ENCODE data around the gene HOXD11. TPM values are rescaled to one million over a fixed set of nuclear protein-coding genes. Genes with fewer than 3 reads are reported as not detected.

The HOXD11 gene
- total and polyA plus RNA-seq, 2 experiments from 2014 or later: 28.4 to 30.0 TPM

DNA sequence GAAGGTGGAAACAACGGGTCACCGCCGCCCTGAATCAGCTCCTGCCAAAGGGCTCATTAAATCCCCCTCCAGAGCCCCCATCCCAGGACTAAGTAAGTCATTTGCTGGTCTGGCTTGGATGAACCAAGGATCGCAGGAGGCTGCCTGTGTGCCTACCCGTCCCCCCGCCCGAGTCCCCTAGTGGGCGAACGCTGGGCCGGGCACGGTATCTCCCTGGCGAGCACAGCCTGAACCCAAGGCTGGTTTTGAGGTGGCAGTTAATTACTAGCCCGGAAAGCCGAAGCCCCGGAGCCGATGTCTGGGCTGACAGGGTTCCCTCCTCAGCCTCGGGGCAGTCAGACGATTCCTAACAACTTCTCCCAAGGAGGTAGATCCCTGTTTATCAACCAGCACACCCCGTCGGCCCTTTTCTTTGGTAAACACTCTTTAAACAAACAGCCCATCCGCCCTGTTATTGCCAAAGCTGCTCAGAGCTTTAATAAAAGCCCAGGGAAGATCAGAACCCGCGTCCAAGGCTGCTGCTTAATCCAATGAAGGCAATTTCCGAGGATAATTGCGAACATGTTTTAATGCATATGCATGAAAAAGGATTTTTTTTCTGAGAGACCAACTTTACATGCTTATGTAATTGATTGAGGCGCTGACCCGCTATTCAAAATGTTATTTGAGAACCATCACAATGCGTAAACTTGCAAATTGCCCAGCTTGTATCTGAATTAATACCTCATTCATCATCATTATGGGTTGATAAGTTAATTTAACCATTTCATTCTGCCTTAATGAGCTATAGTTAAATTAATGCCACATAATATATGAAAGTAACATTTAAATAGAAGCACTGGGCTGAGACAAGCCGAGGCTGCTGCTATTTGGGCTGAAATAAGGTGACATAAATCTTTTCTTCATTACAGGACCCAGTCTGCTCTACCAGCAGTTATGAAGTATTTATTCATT is 33.9 kb upstream of the HOXD11 start:
- Histone ChIP-seq H3K27me3 (replicated peaks; ENCODE audit: insufficient read depth) (peaks cover 86% of the 10 kb centered on the region), H4K20me1 (ENCODE audit: insufficient read depth) (no peaks in the 10 kb centered on the region), H3K4me3 (no peak overlapping the region), H3K4me2 (ENCODE audit: unreplicated experiment) (no peak overlapping the region), H3K9ac (no peak overlapping the region), H3K9me3 (ENCODE audit: low read depth) (no peaks in the 10 kb centered on the region), H3K4me1 (ENCODE audit: insufficient read depth) (no peaks in the 10 kb centered on the region), H3K79me2 (ENCODE audit: insufficient read depth) (no peaks in the 10 kb centered on the region), H3K27ac (no peak overlapping the region), H3F3A (ENCODE audit: insufficient read depth) (no peaks in the 10 kb centered on the region), H3K36me3 (ENCODE audit: low read depth) (no peaks in the 10 kb centered on the region), H3K9me2 (ENCODE audit: insufficient read depth) (no peaks in the 10 kb centered on the region), H2AFZ (no peak overlapping the region)
- no peak for DNase-seq
- in situ Hi-C loops (cut with MboI): loop anchor here (10.0 kb wide), 1 partner anchor 708 kb away; no protein-coding TSS in a partner anchor
- TF ChIP-seq EZH2phosphoT487 (IDR thresholded peaks at IDR 0.05; ENCODE audit: insufficient read depth, low read depth) (0 out of 2 replicates have a peak, but pooled peaks have one; percentile 57), EZH2 (IDR thresholded peaks at IDR 0.05; ENCODE audit: insufficient read depth, poor library complexity, severe bottlenecking) (peak; percentile 89)
- 20 to 22% methylated on average over 29 of the region's 29 CpGs for WGBS, 2 experiments (ENCODE audit: low coverage in 1 of 2, low lambda C conversion rate in 2 of 2, missing lambda C conversion rate in 2 of 2)

DNA sequence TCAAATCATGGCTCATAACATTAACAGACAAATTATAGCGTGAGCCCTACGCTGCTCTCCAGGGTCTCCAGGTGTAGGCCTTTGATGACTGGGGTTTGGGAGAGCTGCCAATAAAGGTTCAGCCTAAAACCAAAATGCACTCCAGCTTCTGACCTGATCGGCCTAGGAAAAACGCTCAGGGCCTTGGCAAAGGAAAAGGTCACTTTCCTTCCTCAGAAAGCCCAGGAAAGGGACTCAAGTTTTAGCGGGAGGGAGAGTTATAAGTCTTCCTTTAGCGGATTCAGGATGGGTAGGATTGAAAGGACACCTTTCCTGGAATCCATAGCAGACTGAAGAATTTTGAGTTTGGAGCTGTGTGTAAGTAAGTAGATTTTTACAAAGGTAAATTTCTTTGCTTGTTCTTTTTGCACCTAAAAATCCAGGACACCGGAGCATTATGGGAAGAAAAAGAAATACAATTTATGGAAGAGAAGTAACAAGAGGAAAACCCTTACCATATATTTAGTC is 32.1 kb upstream of the HOXD11 start:
- DNase-seq: no peak
- H3K9me2 ChIP-seq (ENCODE audit: insufficient read depth): no peaks in the 10 kb centered on the region
- WGBS, 2 experiments (ENCODE audit: low coverage in 1 of 2, low lambda C conversion rate in 2 of 2, missing lambda C conversion rate in 2 of 2): 75 to 84% methylated on average over 7 of the region's 7 CpGs
- H3K27me3 ChIP-seq (replicated peaks; ENCODE audit: insufficient read depth): peaks cover 88% of the 10 kb centered on the region
- H3K36me3 ChIP-seq (ENCODE audit: low read depth): no peaks in the 10 kb centered on the region
- H3K4me2 ChIP-seq (ENCODE audit: unreplicated experiment): no peak overlapping the region
- H3K79me2 ChIP-seq (ENCODE audit: insufficient read depth): no peaks in the 10 kb centered on the region
- H3K4me1 ChIP-seq (ENCODE audit: insufficient read depth): no peaks in the 10 kb centered on the region
- H2AFZ ChIP-seq: no peak overlapping the region
- no peak overlapping the region for H3K27ac ChIP-seq
- TF ChIP-seq EZH2 (IDR thresholded peaks at IDR 0.05; ENCODE audit: insufficient read depth, poor library complexity, severe bottlenecking): no peak
- no peak for TF ChIP-seq EZH2phosphoT487 (IDR thresholded peaks at IDR 0.05; ENCODE audit: insufficient read depth, low read depth)
- H3K9me3 ChIP-seq (ENCODE audit: low read depth): no peaks in the 10 kb centered on the region
- no peaks in the 10 kb centered on the region for H3F3A ChIP-seq (ENCODE audit: insufficient read depth)
- H3K9ac ChIP-seq: no peak overlapping the region
- H3K4me3 ChIP-seq: no peak overlapping the region
- H4K20me1 ChIP-seq (ENCODE audit: insufficient read depth): no peaks in the 10 kb centered on the region
- in situ Hi-C loops (cut with MboI): loop anchor here (5.0 to 10.0 kb wide), 2 partner anchors 388 to 710 kb away; no protein-coding TSS in a partner anchor

DNA sequence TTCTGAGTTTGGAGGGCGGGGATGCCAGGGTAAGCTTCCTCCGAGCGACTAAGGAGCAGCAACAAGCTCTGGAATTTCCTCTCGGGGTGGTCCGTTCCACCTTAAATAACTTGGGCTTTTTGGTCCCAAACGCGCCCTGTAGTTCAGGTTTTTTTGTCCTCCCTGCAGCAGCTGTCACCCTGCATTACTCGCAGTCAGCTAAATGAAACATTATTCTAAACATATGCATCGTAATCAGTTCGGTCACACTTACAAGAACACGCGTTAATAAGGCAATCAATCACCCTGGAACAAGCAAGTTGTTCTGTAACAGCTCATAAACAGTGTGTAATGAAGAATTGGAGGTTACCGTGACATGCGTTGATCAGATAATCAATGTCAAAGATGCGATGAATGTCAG is 31.6 kb upstream of the HOXD11 start:
- H3K4me2 ChIP-seq (ENCODE audit: unreplicated experiment): no peak overlapping the region

DNA sequence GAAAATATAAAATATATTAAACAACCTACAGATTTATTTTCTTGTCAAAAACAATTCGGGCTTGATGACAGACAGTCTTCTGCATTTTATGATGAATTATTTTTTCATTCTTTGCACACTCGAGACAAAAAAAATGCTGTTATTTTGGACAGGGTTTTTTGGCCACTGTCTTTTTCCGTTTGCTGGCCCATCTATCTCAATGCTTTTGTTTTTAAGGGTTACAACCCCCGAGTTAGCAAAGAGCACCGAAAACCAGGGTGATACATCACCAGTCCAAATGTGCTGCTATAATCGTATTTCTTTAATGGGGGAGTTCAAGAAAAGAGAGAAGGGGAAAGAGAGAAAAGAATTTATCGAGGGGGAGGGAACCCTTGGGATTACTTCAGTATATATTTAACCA is 31.0 kb upstream of the HOXD11 start:
- H3K4me1 ChIP-seq (ENCODE audit: insufficient read depth): no peaks in the 10 kb centered on the region
- in situ Hi-C loops (cut with MboI): loop anchor here (5.0 to 10.0 kb wide), 2 partner anchors 389 to 711 kb away; no protein-coding TSS in a partner anchor
- no peaks in the 10 kb centered on the region for H3K36me3 ChIP-seq (ENCODE audit: low read depth)
- H4K20me1 ChIP-seq (ENCODE audit: insufficient read depth): no peaks in the 10 kb centered on the region
- TF ChIP-seq EZH2 (IDR thresholded peaks at IDR 0.05; ENCODE audit: insufficient read depth, poor library complexity, severe bottlenecking) (no peak), EZH2phosphoT487 (IDR thresholded peaks at IDR 0.05; ENCODE audit: insufficient read depth, low read depth) (0 out of 2 replicates have a peak, but pooled peaks have one; percentile 4)
- no peak overlapping the region for H3K4me2 ChIP-seq (ENCODE audit: unreplicated experiment)
- peaks cover 89% of the 10 kb centered on the region for H3K27me3 ChIP-seq (replicated peaks; ENCODE audit: insufficient read depth)
- H3K9ac ChIP-seq: no peak overlapping the region
- no peak overlapping the region for H2AFZ ChIP-seq
- H3K9me2 ChIP-seq (ENCODE audit: insufficient read depth): no peaks in the 10 kb centered on the region
- no peak overlapping the region for H3K27ac ChIP-seq
- H3K9me3 ChIP-seq (ENCODE audit: low read depth): no peaks in the 10 kb centered on the region
- DNase-seq: no peak
- H3K4me3 ChIP-seq: no peak overlapping the region
- no peaks in the 10 kb centered on the region for H3F3A ChIP-seq (ENCODE audit: insufficient read depth)
- WGBS, 2 experiments (ENCODE audit: low coverage in 1 of 2, low lambda C conversion rate in 2 of 2, missing lambda C conversion rate in 2 of 2): 5% methylated on average over 7 of the region's 7 CpGs
- H3K79me2 ChIP-seq (ENCODE audit: insufficient read depth): no peaks in the 10 kb centered on the region

More for the DNA sequence above, 31.6 kb upstream of the HOXD11 start:
- no peaks in the 10 kb centered on the region for H3K9me2 ChIP-seq (ENCODE audit: insufficient read depth)
- no peak overlapping the region for H2AFZ ChIP-seq
- H3K4me1 ChIP-seq (ENCODE audit: insufficient read depth): no peaks in the 10 kb centered on the region
- H3K9me3 ChIP-seq (ENCODE audit: low read depth): no peaks in the 10 kb centered on the region
- no peak overlapping the region for H3K9ac ChIP-seq
- no peak overlapping the region for H3K27ac ChIP-seq
- H4K20me1 ChIP-seq (ENCODE audit: insufficient read depth): no peaks in the 10 kb centered on the region
- no peak overlapping the region for H3K4me3 ChIP-seq
- in situ Hi-C loops (cut with MboI): loop anchor here (5.0 to 10.0 kb wide), 2 partner anchors 388 to 711 kb away; no protein-coding TSS in a partner anchor
- 40 to 42% methylated on average over 15 of the region's 15 CpGs for WGBS, 2 experiments (ENCODE audit: low coverage in 1 of 2, low lambda C conversion rate in 2 of 2, missing lambda C conversion rate in 2 of 2)
- peaks cover 88% of the 10 kb centered on the region for H3K27me3 ChIP-seq (replicated peaks; ENCODE audit: insufficient read depth)
- no peaks in the 10 kb centered on the region for H3F3A ChIP-seq (ENCODE audit: insufficient read depth)
- no peaks in the 10 kb centered on the region for H3K36me3 ChIP-seq (ENCODE audit: low read depth)
- TF ChIP-seq EZH2 (IDR thresholded peaks at IDR 0.05; ENCODE audit: insufficient read depth, poor library complexity, severe bottlenecking): no peak
- 0 out of 2 replicates have a peak, but pooled peaks have one; percentile 12 for TF ChIP-seq EZH2phosphoT487 (IDR thresholded peaks at IDR 0.05; ENCODE audit: insufficient read depth, low read depth)
- no peaks in the 10 kb centered on the region for H3K79me2 ChIP-seq (ENCODE audit: insufficient read depth)
- no peak for DNase-seq

All from GM23248 (cell line).